HepG2 (cell line): ENCODE measurements around the gene PALM.

Experiments used
- POLR2A ChIP-seq, 2 experiments: IDR thresholded peaks; 2 replicates each; pipeline ENCODE4 v1.6.1; 2011; ENCODE audit warnings: low read depth in 2 of 2, low read length in 2 of 2, mild to moderate bottlenecking in 1 of 2, moderate library complexity in 1 of 2; ENCODE audit not compliant: insufficient read depth in 1 of 2
- RNF219 ChIP-seq: sonication (generic); formaldehyde crosslinking; IDR thresholded peaks from 2 replicates; pipeline ENCODE4 v1.5.0; 2020; ENCODE audit warnings: mild to moderate bottlenecking, missing genetic modification reagents
- TFDP2 ChIP-seq: sonication (generic); formaldehyde crosslinking; IDR thresholded peaks from 2 replicates; pipeline ENCODE4 v1.4.0; 2020; ENCODE audit warnings: missing genetic modification reagents
- THYN1 ChIP-seq: sonication (generic); formaldehyde crosslinking; IDR thresholded peaks from 2 replicates; pipeline ENCODE4 v1.8.1; 2023; ENCODE audit warnings: low read depth, mild to moderate bottlenecking, moderate library complexity, missing genetic modification reagents, borderline replicate concordance
- ZZZ3 ChIP-seq: sonication (generic); formaldehyde crosslinking; IDR thresholded peaks from 2 replicates; pipeline ENCODE4 v1.4.0; 2020; ENCODE audit warnings: missing genetic modification reagents, mild to moderate bottlenecking, borderline replicate concordance

GRCh38 chr19:662207-662961 lies 46.4 kb upstream of the PALM start:
- TF ChIP-seq RNF219 (CRISPR knock-in tag) (no peak; the same call in 1 of the 2 replicates), ZZZ3 (CRISPR knock-in tag) (no peak), TFDP2 (no peak), THYN1 (CRISPR knock-in tag) (no peak), POLR2A (IDR thresholded peaks at IDR 0.05; ENCODE audit: insufficient read depth in 1 of 2, low read depth in 2 of 2, low read length in 2 of 2) (peak; percentile 47 to 51; a peak in 3 of 4 replicates)
